ENCODE data around the gene COMP. TPM values are rescaled to one million over a fixed set of nuclear protein-coding genes. Genes with fewer than 3 reads are reported as not detected.

COMP gene
- total and polyA plus RNA-seq, 2 donors from 2014 or later = 1.8 to 33.2 TPM

DNA sequence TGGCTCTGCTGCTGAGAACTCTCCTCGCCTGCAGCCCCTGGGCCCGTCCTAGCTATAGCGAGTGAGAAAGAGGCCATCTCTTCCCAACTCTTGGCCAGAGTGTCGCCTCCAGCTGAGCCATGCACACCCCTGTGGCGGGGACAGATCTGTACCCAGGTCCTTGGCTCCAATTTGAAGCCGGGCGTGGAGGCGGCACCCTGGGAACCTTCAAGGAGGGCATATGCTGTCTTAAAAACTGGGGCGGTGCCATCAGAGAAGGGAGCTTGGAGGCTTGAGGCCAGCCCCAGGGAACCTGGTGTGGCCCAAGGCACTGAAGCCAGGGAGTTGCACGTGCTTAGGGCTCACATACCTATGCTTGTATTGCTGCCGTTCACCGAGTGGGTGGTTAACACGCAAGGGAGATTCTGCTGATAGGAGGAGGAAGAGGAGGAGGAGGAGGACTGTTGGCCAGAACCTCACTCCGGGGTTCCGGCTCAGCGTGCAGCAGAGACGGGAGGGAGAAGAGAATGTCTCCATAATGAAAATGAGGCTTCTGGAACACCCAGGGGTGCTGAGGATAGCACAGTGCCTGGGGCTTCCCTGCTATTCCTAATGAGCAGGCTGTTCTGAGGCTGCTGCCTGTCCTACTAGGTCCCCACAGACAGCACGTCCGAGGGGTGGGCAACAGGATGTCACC lies 40.7 kb downstream of the COMP start:
- intact Hi-C loops (cut with DNase I) = no loop called here
- H3K9me3 ChIP-seq (ENCODE audit: control insufficient read depth in 2 of 3, insufficient read depth in 1 of 3, low read length in 3 of 3) = no peaks in the 10 kb centered on the region
- H3K4me1 ChIP-seq (ENCODE audit: control insufficient read depth in 2 of 3, insufficient read depth in 2 of 3, low read depth in 1 of 3, low read length in 3 of 3) = no peaks in the 10 kb centered on the region
- H3K27me3 ChIP-seq (ENCODE audit: control insufficient read depth, insufficient read depth, low read length) = no peaks in the 10 kb centered on the region
- no peak overlapping the region for H3K9ac ChIP-seq (ENCODE audit: low read length in 3 of 3)
- no peak for TF ChIP-seq CTCF (IDR thresholded peaks at IDR 0.05; ENCODE audit: borderline replicate concordance, extremely low read depth, insufficient read depth)
- no peak for DNase-seq
- no peak for FAIRE-seq
- no peak overlapping the region for H3K4me3 ChIP-seq (ENCODE audit: low read length in 3 of 3)
- no peak overlapping the region for H3K27ac ChIP-seq (ENCODE audit: low read depth in 2 of 2, low read length in 2 of 2)
- H3K36me3 ChIP-seq (ENCODE audit: control insufficient read depth in 2 of 3, insufficient read depth in 3 of 3, low read length in 3 of 3) = peaks cover 0 to 4% (median 0%) of the 10 kb centered on the region in 3 donors

GRCh38 chr19:18749362-18750231 lies 41.5 kb downstream of the COMP start:
- H3K4me1 ChIP-seq (ENCODE audit: control insufficient read depth in 2 of 3, insufficient read depth in 2 of 3, low read depth in 1 of 3, low read length in 3 of 3) = no peaks in the 10 kb centered on the region
- no peak for DNase-seq
- peaks cover 0 to 4% (median 0%) of the 10 kb centered on the region in 3 donors for H3K36me3 ChIP-seq (ENCODE audit: control insufficient read depth in 2 of 3, insufficient read depth in 3 of 3, low read length in 3 of 3)
- H3K9ac ChIP-seq (ENCODE audit: low read length in 3 of 3) = no peak overlapping the region
- no peak overlapping the region for H3K4me3 ChIP-seq (ENCODE audit: low read length in 3 of 3)
- no peaks in the 10 kb centered on the region for H3K9me3 ChIP-seq (ENCODE audit: control insufficient read depth in 2 of 3, insufficient read depth in 1 of 3, low read length in 3 of 3)
- intact Hi-C loops (cut with DNase I) = no loop called here
- H3K27me3 ChIP-seq (ENCODE audit: control insufficient read depth, insufficient read depth, low read length) = no peaks in the 10 kb centered on the region
- H3K27ac ChIP-seq (ENCODE audit: low read depth in 2 of 2, low read length in 2 of 2) = no peak overlapping the region
- no peak for TF ChIP-seq CTCF (IDR thresholded peaks at IDR 0.05; ENCODE audit: borderline replicate concordance, extremely low read depth, insufficient read depth)
- no peak for FAIRE-seq

DNA sequence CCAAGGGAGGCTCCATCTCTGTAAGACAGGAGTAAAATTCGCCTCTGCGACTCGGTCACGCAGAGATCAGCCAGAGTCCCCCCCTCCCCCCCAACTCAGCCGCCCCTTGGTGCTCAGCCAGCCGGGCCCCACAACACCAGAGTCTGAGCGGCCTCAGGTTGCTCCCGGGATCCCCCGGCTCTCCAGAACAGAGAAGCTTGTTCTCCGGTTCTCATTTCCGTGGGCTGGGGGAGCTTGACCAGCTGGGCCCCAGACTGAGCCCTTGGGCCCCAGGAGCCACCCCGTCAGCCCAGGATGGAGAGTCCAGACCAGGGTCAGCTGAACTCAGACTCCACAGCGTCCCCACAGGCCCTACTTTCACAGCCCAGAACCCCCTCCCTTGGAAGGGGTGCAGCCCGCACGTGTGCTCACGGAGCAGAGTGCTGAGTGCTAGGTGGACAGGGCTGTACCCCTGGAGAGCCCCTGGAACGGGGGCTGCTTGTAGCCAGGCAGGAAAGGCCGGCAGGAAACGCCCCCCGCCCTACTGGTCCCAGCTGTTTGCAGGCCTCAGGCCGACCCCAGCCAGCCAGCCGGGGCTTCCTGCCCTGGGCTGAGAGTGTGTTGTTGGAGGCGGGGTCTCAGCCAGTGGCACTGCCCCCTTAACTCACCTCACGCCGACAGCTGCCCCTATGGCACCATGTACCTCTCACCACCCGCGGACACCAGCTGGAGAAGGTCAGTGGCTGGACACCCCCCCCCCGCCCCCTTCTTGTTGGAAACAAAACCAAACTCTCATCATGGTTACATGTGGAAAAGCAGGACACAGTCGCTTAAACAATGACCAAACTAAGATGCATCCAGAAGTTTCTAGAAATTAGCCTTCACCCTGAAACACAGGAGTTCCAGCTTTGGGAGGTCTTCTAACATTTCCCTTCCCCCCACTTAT lies 44.4 kb downstream of the COMP start:
- no peak overlapping the region for H3K27ac ChIP-seq (ENCODE audit: low read depth in 2 of 2, low read length in 2 of 2)
- DNase-seq = peak in 4 of 5 donors; percentile 62 to 82 (median 74)

More for the DNA sequence above, 44.4 kb downstream of the COMP start:
- Histone ChIP-seq H3K27me3 (ENCODE audit: control insufficient read depth, insufficient read depth, low read length) (no peaks in the 10 kb centered on the region), H3K9me3 (ENCODE audit: control insufficient read depth in 2 of 3, insufficient read depth in 1 of 3, low read length in 3 of 3) (no peaks in the 10 kb centered on the region), H3K9ac (ENCODE audit: low read length in 3 of 3) (no peak overlapping the region), H3K36me3 (ENCODE audit: control insufficient read depth in 2 of 3, insufficient read depth in 3 of 3, low read length in 3 of 3) (peaks cover 0 to 4% (median 0%) of the 10 kb centered on the region in 3 donors), H3K4me3 (ENCODE audit: low read length in 3 of 3) (no peak overlapping the region), H3K4me1 (ENCODE audit: control insufficient read depth in 2 of 3, insufficient read depth in 2 of 3, low read depth in 1 of 3, low read length in 3 of 3) (peaks cover 0 to 16% (median 11%) of the 10 kb centered on the region in 3 donors)
- intact Hi-C loops (cut with DNase I) = no loop called here
- FAIRE-seq = no peak
- TF ChIP-seq CTCF (IDR thresholded peaks at IDR 0.05; ENCODE audit: borderline replicate concordance, extremely low read depth, insufficient read depth) = no peak
